ENCODE data around the gene CHST11. TPM values are rescaled to one million over a fixed set of nuclear protein-coding genes. Genes with fewer than 3 reads are reported as not detected.

Gene CHST11
- total RNA-seq, 1 donor from 2014 or later = 3.9 TPM

GRCh38 chr12:104480826-104481440 lies 24.2 kb downstream of the CHST11 start:
- DNase-seq (ENCODE audit: low read depth, low spot score) = peak; percentile 36

- DNase-seq (ENCODE audit: low read depth, low spot score) = no peak
Observed at GRCh38 chr12:104482113-104482512, 25.4 kb downstream of the CHST11 start.

- DNase-seq (ENCODE audit: low read depth, low spot score) = no peak
Observed at GRCh38 chr12:104482748-104483147, 26.0 kb downstream of the CHST11 start.

GRCh38 chr12:104484079-104484478 lies 27.3 kb downstream of the CHST11 start:
- DNase-seq (ENCODE audit: low read depth, low spot score) = no peak

- DNase-seq (ENCODE audit: low read depth, low spot score) = no peak
Observed at GRCh38 chr12:104485651-104486362, 29.1 kb downstream of the CHST11 start.

GRCh38 chr12:104486363-104486750 lies 29.6 kb downstream of the CHST11 start:
- DNase-seq (ENCODE audit: low read depth, low spot score) = no peak

- DNase-seq (ENCODE audit: low read depth, low spot score) = no peak
Observed at GRCh38 chr12:104486943-104487819, 30.4 kb downstream of the CHST11 start.

- DNase-seq (ENCODE audit: low read depth, low spot score) = no peak
Observed at GRCh38 chr12:104488374-104488773, 31.6 kb downstream of the CHST11 start.

GRCh38 chr12:104490186-104490585 lies 33.4 kb downstream of the CHST11 start:
- no peak for DNase-seq (ENCODE audit: low read depth, low spot score)

- DNase-seq (ENCODE audit: low read depth, low spot score) = no peak
Observed at GRCh38 chr12:104490850-104491249, 34.1 kb downstream of the CHST11 start.

GRCh38 chr12:104493496-104493895 lies 36.7 kb downstream of the CHST11 start:
- DNase-seq (ENCODE audit: low read depth, low spot score) = no peak

- no peak for DNase-seq (ENCODE audit: low read depth, low spot score)
Observed at GRCh38 chr12:104494137-104494792, 37.5 kb downstream of the CHST11 start.

GRCh38 chr12:104494793-104495158 lies 38.0 kb downstream of the CHST11 start:
- no peak for DNase-seq (ENCODE audit: low read depth, low spot score)

GRCh38 chr12:104495786-104496185 lies 39.0 kb downstream of the CHST11 start:
- DNase-seq (ENCODE audit: low read depth, low spot score) = no peak

GRCh38 chr12:104496336-104496735 lies 39.6 kb downstream of the CHST11 start:
- DNase-seq (ENCODE audit: low read depth, low spot score) = no peak

- DNase-seq (ENCODE audit: low read depth, low spot score) = no peak
Observed at GRCh38 chr12:104498211-104498801, 41.6 kb downstream of the CHST11 start.

- no peak for DNase-seq (ENCODE audit: low read depth, low spot score)
Observed at GRCh38 chr12:104499668-104500332, 43.1 kb downstream of the CHST11 start.

GRCh38 chr12:104501115-104501514 lies 44.4 kb downstream of the CHST11 start:
- no peak for DNase-seq (ENCODE audit: low read depth, low spot score)

GRCh38 chr12:104501660-104502059 lies 44.9 kb downstream of the CHST11 start:
- DNase-seq (ENCODE audit: low read depth, low spot score) = no peak

GRCh38 chr12:104502217-104502616 lies 45.5 kb downstream of the CHST11 start:
- DNase-seq (ENCODE audit: low read depth, low spot score) = no peak

GRCh38 chr12:104502638-104503037 lies 45.9 kb downstream of the CHST11 start:
- DNase-seq (ENCODE audit: low read depth, low spot score) = no peak

All from pulmonary artery endothelial cell (primary cell).